NB4 (cell line): Measurements from ENCODE around the gene SPDYE18.
"Not testable (repeated sequence)": the region's sequence is repeated elsewhere in the genome, so short reads cannot be mapped to it uniquely, and the experiment has no call there.

Experiments
- MYC ChIP-seq: IDR thresholded peaks from 2 replicates; pipeline ENCODE4 v1.6.1; 2011; ENCODE audit warnings: low read depth, low read length
- POLR2A ChIP-seq: IDR thresholded peaks from 2 replicates; pipeline ENCODE4 v1.6.1; 2011; ENCODE audit warnings: mild to moderate bottlenecking; ENCODE audit not compliant: insufficient read length; ENCODE audit errors: extremely low read depth
- TF ChIP-seq, protein P1 (sequence below): IDR thresholded peaks from 2 replicates; pipeline ENCODE4 v1.6.1; 2011; ENCODE audit warnings: low read depth, low read length
- TF ChIP-seq, protein P2 (sequence below): IDR thresholded peaks from one replicate; pipeline ENCODE4 v1.5.1; 2012; ENCODE audit warnings: low read depth, low read length

DNA sequence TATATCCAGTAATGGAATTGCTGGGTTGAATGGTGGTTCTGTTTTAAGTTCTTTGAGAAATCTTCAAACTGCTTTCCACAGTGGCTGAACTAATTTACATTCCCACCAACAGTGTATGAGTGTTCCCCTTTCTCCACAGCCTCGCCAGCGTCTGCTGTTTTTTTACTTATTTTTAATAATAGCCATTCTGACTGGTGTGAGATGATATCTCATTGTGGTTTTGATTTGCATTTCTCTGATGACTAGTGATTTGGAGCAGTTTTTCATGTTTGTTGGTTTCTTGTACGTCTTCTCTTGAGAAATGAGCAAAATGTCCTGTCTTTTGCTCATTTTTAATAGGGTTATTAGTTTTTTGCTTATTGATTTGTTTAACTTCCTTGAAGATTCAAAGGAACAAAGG, 38.1 kb upstream of the SPDYE18 start:
- TF ChIP-seq, protein P1, sequence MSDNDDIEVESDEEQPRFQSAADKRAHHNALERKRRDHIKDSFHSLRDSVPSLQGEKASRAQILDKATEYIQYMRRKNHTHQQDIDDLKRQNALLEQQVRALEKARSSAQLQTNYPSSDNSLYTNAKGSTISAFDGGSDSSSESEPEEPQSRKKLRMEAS, result not testable (repeated sequence)
- TF ChIP-seq, protein P2, sequence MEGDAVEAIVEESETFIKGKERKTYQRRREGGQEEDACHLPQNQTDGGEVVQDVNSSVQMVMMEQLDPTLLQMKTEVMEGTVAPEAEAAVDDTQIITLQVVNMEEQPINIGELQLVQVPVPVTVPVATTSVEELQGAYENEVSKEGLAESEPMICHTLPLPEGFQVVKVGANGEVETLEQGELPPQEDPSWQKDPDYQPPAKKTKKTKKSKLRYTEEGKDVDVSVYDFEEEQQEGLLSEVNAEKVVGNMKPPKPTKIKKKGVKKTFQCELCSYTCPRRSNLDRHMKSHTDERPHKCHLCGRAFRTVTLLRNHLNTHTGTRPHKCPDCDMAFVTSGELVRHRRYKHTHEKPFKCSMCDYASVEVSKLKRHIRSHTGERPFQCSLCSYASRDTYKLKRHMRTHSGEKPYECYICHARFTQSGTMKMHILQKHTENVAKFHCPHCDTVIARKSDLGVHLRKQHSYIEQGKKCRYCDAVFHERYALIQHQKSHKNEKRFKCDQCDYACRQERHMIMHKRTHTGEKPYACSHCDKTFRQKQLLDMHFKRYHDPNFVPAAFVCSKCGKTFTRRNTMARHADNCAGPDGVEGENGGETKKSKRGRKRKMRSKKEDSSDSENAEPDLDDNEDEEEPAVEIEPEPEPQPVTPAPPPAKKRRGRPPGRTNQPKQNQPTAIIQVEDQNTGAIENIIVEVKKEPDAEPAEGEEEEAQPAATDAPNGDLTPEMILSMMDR, result not testable (repeated sequence)
- not testable (repeated sequence) for TF ChIP-seq MYC, POLR2A
